ENCODE data around the gene KRTAP4-9.

DNA sequence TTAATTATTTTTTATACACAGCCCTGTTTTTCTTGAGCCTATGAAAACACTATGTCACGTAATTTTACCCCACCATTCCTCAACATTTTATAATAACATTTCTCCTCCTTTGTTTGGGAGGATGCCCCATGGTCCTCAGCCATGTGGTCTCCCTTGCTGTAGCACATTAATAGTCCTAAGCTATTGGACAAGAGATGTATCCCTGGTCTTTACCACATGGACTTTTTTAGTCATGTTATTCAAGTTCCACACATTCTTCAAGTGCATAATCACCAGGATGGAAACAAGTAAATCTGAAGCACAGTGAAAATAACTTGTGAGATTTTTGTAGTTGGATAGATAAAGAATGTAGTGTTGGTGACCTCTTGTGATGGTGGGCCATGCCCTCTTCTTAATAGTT is 43.2 kb upstream of the KRTAP4-9 start:
- TF ChIP-seq, protein P1, sequence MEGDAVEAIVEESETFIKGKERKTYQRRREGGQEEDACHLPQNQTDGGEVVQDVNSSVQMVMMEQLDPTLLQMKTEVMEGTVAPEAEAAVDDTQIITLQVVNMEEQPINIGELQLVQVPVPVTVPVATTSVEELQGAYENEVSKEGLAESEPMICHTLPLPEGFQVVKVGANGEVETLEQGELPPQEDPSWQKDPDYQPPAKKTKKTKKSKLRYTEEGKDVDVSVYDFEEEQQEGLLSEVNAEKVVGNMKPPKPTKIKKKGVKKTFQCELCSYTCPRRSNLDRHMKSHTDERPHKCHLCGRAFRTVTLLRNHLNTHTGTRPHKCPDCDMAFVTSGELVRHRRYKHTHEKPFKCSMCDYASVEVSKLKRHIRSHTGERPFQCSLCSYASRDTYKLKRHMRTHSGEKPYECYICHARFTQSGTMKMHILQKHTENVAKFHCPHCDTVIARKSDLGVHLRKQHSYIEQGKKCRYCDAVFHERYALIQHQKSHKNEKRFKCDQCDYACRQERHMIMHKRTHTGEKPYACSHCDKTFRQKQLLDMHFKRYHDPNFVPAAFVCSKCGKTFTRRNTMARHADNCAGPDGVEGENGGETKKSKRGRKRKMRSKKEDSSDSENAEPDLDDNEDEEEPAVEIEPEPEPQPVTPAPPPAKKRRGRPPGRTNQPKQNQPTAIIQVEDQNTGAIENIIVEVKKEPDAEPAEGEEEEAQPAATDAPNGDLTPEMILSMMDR (IDR thresholded peaks at IDR 0.05; ENCODE audit: low read length), result no peak
- TF ChIP-seq EZH2 (IDR thresholded peaks at IDR 0.05; ENCODE audit: borderline replicate concordance, low read length), result no peak

All from OCI-LY1 (cell line).